Measurements from ENCODE around the gene CEP63.
"Not testable (repeated sequence)": the region's sequence is repeated elsewhere in the genome, so short reads cannot be mapped to it uniquely, and the experiment has no call there.

DNA sequence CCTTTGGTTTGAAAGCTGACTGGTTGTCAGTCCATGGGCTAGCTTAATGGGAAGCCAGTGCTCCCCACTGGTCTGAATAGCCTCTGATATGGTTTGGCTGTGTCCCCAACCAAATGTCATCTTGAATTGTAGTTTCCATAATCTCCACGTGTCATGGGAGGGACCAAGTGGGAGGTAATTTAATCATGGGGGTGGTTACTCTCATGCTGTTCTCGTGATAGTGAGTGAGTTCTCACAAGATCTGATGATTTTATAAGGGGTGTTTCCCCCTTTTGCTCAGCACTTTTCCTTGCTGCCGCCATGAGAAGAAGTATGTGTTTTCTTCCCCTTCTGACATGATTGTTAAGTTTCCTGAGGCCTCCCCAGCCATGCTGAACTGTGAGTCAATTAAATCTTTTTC, 109.1 kb downstream of the CEP63 start:
- TF ChIP-seq, protein P1, sequence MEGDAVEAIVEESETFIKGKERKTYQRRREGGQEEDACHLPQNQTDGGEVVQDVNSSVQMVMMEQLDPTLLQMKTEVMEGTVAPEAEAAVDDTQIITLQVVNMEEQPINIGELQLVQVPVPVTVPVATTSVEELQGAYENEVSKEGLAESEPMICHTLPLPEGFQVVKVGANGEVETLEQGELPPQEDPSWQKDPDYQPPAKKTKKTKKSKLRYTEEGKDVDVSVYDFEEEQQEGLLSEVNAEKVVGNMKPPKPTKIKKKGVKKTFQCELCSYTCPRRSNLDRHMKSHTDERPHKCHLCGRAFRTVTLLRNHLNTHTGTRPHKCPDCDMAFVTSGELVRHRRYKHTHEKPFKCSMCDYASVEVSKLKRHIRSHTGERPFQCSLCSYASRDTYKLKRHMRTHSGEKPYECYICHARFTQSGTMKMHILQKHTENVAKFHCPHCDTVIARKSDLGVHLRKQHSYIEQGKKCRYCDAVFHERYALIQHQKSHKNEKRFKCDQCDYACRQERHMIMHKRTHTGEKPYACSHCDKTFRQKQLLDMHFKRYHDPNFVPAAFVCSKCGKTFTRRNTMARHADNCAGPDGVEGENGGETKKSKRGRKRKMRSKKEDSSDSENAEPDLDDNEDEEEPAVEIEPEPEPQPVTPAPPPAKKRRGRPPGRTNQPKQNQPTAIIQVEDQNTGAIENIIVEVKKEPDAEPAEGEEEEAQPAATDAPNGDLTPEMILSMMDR (IDR thresholded peaks at IDR 0.05; ENCODE audit: poor library complexity) = not testable (repeated sequence)
- TF ChIP-seq EZH2 (IDR thresholded peaks at IDR 0.05; ENCODE audit: borderline replicate concordance) = not testable (repeated sequence)

Measured in hepatocyte (in vitro differentiated cells).